ENCODE data around the gene ERC2.
"Not testable (repeated sequence)": the region's sequence is repeated elsewhere in the genome, so short reads cannot be mapped to it uniquely, and the experiment has no call there.

- TF ChIP-seq ZFP30 (CRISPR knock-in tag; IDR thresholded peaks at IDR 0.05); SNAI2 (CRISPR knock-in tag; IDR thresholded peaks at IDR 0.05); RARB (CRISPR knock-in tag; IDR thresholded peaks at IDR 0.05); TSHZ2 (CRISPR knock-in tag; IDR thresholded peaks at IDR 0.05); ZFP3 (CRISPR knock-in tag; IDR thresholded peaks at IDR 0.05); TCF4 (CRISPR knock-in tag; IDR thresholded peaks at IDR 0.05; ENCODE audit: borderline replicate concordance); POU6F1 (CRISPR knock-in tag; IDR thresholded peaks at IDR 0.05; ENCODE audit: borderline replicate concordance, low read depth); ARNTL (CRISPR knock-in tag; IDR thresholded peaks at IDR 0.05; ENCODE audit: borderline replicate concordance, low read depth): not testable (repeated sequence)
Measured at GRCh38 chr3:56066405-56066804, 401.9 kb downstream of the ERC2 start.

Measured in SK-N-SH treated with all-trans-retinoic acid at 6 μM for 48 hours (cell line).